ENCODE measurements around the gene TAOK3. TPM values are rescaled to one million over a fixed set of nuclear protein-coding genes. Genes with fewer than 3 reads are reported as not detected.
A peak's percentile ranks its signal among the peaks of the same experiment; 100 is the strongest.

TAOK3 gene
- total RNA-seq, 1 donor from 2014 or later = 15.7 TPM

DNA sequence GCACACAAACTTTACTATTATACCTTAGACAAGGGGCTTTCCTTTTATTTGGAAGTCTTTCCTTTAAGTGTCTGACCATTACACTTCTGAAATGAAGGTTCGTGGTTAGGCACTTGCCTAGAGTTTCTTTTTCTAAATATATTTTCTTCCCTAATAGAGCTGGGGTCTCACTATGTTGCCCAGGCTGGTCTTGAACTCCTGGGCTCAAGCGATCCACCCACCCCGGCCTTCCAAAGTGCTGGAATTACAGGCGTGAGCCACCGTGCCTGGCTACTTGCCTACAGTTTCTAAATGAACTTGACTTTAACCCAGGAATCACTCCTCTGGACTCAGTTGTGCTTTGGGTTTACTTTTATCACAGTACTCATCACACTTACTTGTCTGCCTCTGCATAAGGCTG, 179.2 kb downstream of the TAOK3 start:
- DNase-seq (ENCODE audit: low read depth) = no peak
- no peak for FAIRE-seq
- Mint-ChIP-seq H3K4me3 (ENCODE audit: unreplicated experiment) (no peak overlapping the region), H3K36me3 (ENCODE audit: low read depth, unreplicated experiment) (peaks cover 7% of the 10 kb centered on the region), H3K27ac (ENCODE audit: unreplicated experiment) (no peak overlapping the region), H3K4me1 (ENCODE audit: low read depth, unreplicated experiment) (peaks cover 12% of the 10 kb centered on the region), H3K9me3 (ENCODE audit: unreplicated experiment) (peaks cover 3% of the 10 kb centered on the region), H3K27me3 (ENCODE audit: low read depth, unreplicated experiment) (no peaks in the 10 kb centered on the region)
- TF ChIP-seq, protein P1, sequence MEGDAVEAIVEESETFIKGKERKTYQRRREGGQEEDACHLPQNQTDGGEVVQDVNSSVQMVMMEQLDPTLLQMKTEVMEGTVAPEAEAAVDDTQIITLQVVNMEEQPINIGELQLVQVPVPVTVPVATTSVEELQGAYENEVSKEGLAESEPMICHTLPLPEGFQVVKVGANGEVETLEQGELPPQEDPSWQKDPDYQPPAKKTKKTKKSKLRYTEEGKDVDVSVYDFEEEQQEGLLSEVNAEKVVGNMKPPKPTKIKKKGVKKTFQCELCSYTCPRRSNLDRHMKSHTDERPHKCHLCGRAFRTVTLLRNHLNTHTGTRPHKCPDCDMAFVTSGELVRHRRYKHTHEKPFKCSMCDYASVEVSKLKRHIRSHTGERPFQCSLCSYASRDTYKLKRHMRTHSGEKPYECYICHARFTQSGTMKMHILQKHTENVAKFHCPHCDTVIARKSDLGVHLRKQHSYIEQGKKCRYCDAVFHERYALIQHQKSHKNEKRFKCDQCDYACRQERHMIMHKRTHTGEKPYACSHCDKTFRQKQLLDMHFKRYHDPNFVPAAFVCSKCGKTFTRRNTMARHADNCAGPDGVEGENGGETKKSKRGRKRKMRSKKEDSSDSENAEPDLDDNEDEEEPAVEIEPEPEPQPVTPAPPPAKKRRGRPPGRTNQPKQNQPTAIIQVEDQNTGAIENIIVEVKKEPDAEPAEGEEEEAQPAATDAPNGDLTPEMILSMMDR (IDR thresholded peaks at IDR 0.05; ENCODE audit: insufficient read depth, low read depth, low read length) = no peak
- TF ChIP-seq EZH2 (IDR thresholded peaks at IDR 0.05; ENCODE audit: insufficient read depth, low read length) = no peak
- no peak overlapping the region for H3K4me2 ChIP-seq (ENCODE audit: low read length)
- H3K9me3 ChIP-seq (ENCODE audit: insufficient read depth, low read depth, low read length) = no peaks in the 10 kb centered on the region
- H3K79me2 ChIP-seq (ENCODE audit: insufficient read depth, low read length) = no peaks in the 10 kb centered on the region
- H3K4me3 ChIP-seq (ENCODE audit: insufficient read depth, low read depth, low read length) = no peak overlapping the region
- H3K36me3 ChIP-seq (ENCODE audit: insufficient read depth, low read length) = peaks cover 4% of the 10 kb centered on the region
- H4K20me1 ChIP-seq (ENCODE audit: insufficient read depth, low read length) = no peaks in the 10 kb centered on the region
- H2AFZ ChIP-seq (ENCODE audit: low read depth, low read length) = no peak overlapping the region
- no peaks in the 10 kb centered on the region for H3K27me3 ChIP-seq (ENCODE audit: insufficient read depth, low read length)
- no peak overlapping the region for H3K27ac ChIP-seq (ENCODE audit: low read depth, low read length)
- H3K4me1 ChIP-seq (ENCODE audit: insufficient read depth, low read length) = peaks cover 22% of the 10 kb centered on the region
- no peak overlapping the region for H3K9ac ChIP-seq (ENCODE audit: low read length)

DNA sequence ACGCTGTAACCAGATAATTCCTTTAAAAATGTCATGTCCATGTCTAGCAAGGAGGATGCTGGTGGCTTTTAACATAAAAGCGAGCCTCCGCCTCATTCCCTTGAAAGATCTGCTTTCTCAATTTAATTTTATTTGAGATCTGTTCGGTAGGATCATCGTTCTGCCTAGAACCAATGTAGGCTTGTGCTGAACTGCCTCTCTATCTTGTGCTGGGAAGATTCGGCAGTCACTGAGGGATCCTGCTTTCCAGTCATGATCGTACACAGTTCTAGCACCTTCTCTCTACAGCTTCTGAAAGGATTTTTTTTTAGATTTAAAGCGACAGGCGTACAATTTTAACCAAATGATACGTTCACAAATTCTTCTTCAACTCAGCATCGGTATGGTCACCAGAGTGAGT, 182.4 kb downstream of the TAOK3 start:
- no peaks in the 10 kb centered on the region for H3K27me3 Mint-ChIP-seq (ENCODE audit: low read depth, unreplicated experiment)
- H3K9me3 Mint-ChIP-seq (ENCODE audit: unreplicated experiment) = no peaks in the 10 kb centered on the region
- peaks cover 30% of the 10 kb centered on the region for H3K4me1 ChIP-seq (ENCODE audit: insufficient read depth, low read length)
- H3K4me3 ChIP-seq (ENCODE audit: insufficient read depth, low read depth, low read length) = peak overlapping the region; percentile 67
- peaks cover 9% of the 10 kb centered on the region for H3K79me2 ChIP-seq (ENCODE audit: insufficient read depth, low read length)
- peaks cover 4% of the 10 kb centered on the region for H3K36me3 ChIP-seq (ENCODE audit: insufficient read depth, low read length)
- H3K27ac ChIP-seq (ENCODE audit: low read depth, low read length) = peak overlapping the region; percentile 85
- no peaks in the 10 kb centered on the region for H3K27me3 ChIP-seq (ENCODE audit: insufficient read depth, low read length)
- peaks cover 22% of the 10 kb centered on the region for H3K4me1 Mint-ChIP-seq (ENCODE audit: low read depth, unreplicated experiment)
- H2AFZ ChIP-seq (ENCODE audit: low read depth, low read length) = peak overlapping the region; percentile 89
- TF ChIP-seq, protein P1 (IDR thresholded peaks at IDR 0.05; ENCODE audit: insufficient read depth, low read depth, low read length) = no peak
- TF ChIP-seq EZH2 (IDR thresholded peaks at IDR 0.05; ENCODE audit: insufficient read depth, low read length) = no peak
- H3K9ac ChIP-seq (ENCODE audit: low read length) = peak overlapping the region; percentile 85
- no peaks in the 10 kb centered on the region for H3K36me3 Mint-ChIP-seq (ENCODE audit: low read depth, unreplicated experiment)
- H3K4me2 ChIP-seq (ENCODE audit: low read length) = peak overlapping the region; percentile 89
- peak overlapping the region; percentile 69 for H3K4me3 Mint-ChIP-seq (ENCODE audit: unreplicated experiment)
- H4K20me1 ChIP-seq (ENCODE audit: insufficient read depth, low read length) = no peaks in the 10 kb centered on the region
- DNase-seq (ENCODE audit: low read depth) (peak; percentile 38), FAIRE-seq (no peak)
- no peaks in the 10 kb centered on the region for H3K9me3 ChIP-seq (ENCODE audit: insufficient read depth, low read depth, low read length)
- H3K27ac Mint-ChIP-seq (ENCODE audit: unreplicated experiment) = peak overlapping the region; percentile 90

GRCh38 chr12:118189741-118190191, 182.9 kb downstream of the TAOK3 start:
- no peaks in the 10 kb centered on the region for H3K27me3 Mint-ChIP-seq (ENCODE audit: low read depth, unreplicated experiment)
- peak overlapping the region; percentile 90 for H3K27ac Mint-ChIP-seq (ENCODE audit: unreplicated experiment)
- TF ChIP-seq, protein P1 (IDR thresholded peaks at IDR 0.05; ENCODE audit: insufficient read depth, low read depth, low read length) = no peak
- TF ChIP-seq EZH2 (IDR thresholded peaks at IDR 0.05; ENCODE audit: insufficient read depth, low read length) = no peak
- DNase-seq (ENCODE audit: low read depth) (peak; percentile 66), FAIRE-seq (no peak)
- peaks cover 4% of the 10 kb centered on the region for H3K36me3 ChIP-seq (ENCODE audit: insufficient read depth, low read length)
- H3K4me3 Mint-ChIP-seq (ENCODE audit: unreplicated experiment) = peak overlapping the region; percentile 86
- H3K36me3 Mint-ChIP-seq (ENCODE audit: low read depth, unreplicated experiment) = no peaks in the 10 kb centered on the region
- H2AFZ ChIP-seq (ENCODE audit: low read depth, low read length) = peak overlapping the region; percentile 89
- no peaks in the 10 kb centered on the region for H3K27me3 ChIP-seq (ENCODE audit: insufficient read depth, low read length)
- peak overlapping the region; percentile 67 for H3K4me3 ChIP-seq (ENCODE audit: insufficient read depth, low read depth, low read length)
- H3K9me3 ChIP-seq (ENCODE audit: insufficient read depth, low read depth, low read length) = no peaks in the 10 kb centered on the region
- peaks cover 22% of the 10 kb centered on the region for H3K4me1 Mint-ChIP-seq (ENCODE audit: low read depth, unreplicated experiment)
- H3K79me2 ChIP-seq (ENCODE audit: insufficient read depth, low read length) = peaks cover 9% of the 10 kb centered on the region
- peak overlapping the region; percentile 85 for H3K27ac ChIP-seq (ENCODE audit: low read depth, low read length)
- H4K20me1 ChIP-seq (ENCODE audit: insufficient read depth, low read length) = no peaks in the 10 kb centered on the region
- peaks cover 30% of the 10 kb centered on the region for H3K4me1 ChIP-seq (ENCODE audit: insufficient read depth, low read length)
- H3K9me3 Mint-ChIP-seq (ENCODE audit: unreplicated experiment) = no peaks in the 10 kb centered on the region
- H3K4me2 ChIP-seq (ENCODE audit: low read length) = peak overlapping the region; percentile 89
- H3K9ac ChIP-seq (ENCODE audit: low read length) = peak overlapping the region; percentile 85

Measured in astrocyte (in vitro differentiated cells and primary cell).